A673 (cell line): ENCODE results near the gene UBXN11. TPM values are rescaled to one million over a fixed set of nuclear protein-coding genes. Genes with fewer than 3 reads are reported as not detected.
"Not testable (repeated sequence)": the region's sequence is repeated elsewhere in the genome, so short reads cannot be mapped to it uniquely, and the experiment has no call there.

ENCODE experiments used
- BruUV-seq: library from RNA; stranded (reverse); fragments of 400-500 nt; replicated peaks from 2 replicates; lab custom pipeline; 2021; lab: Mats Ljungman, UMichigan
- CTCF ChIA-PET: fragments of 300-600 bp; sonication (Branson Sonifier 250); formaldehyde crosslinking; loops from one replicate; lab custom pipeline; 2022; ENCODE audit warnings: antibody characterized with exemption; lab: Charles Lee
- POLR2A ChIA-PET: fragments of 300-600 bp; sonication (Branson Sonifier 250); formaldehyde crosslinking; loops from one replicate; lab custom pipeline; 2022; ENCODE audit warnings: antibody characterized with exemption; ENCODE audit not compliant: low non-redundant PET; lab: Charles Lee
- DNase-seq: peaks from one replicate; pipeline ENCODE4 v3.0.0-alpha.2; 2015; ENCODE audit warnings: low spot score
- H3K27ac ChIP-seq: fragments of 200-600 bp; sonication (generic); 2 replicates; pipeline ENCODE4 v1.5.1; 2016; ENCODE audit warnings: mixed run types, low read depth, mild to moderate bottlenecking, mixed read lengths, antibody characterized with exemption, low read length; ENCODE audit not compliant: poor library complexity, severe bottlenecking
- H3K27me3 ChIP-seq: fragments of 200-600 bp; sonication (generic); replicated peaks from 2 replicates; pipeline ENCODE4 v1.6.1; 2017; ENCODE audit warnings: mixed run types, low read depth, mild to moderate bottlenecking, mixed read lengths, antibody characterized with exemption, low read length; ENCODE audit not compliant: insufficient read depth, poor library complexity
- H3K36me3 ChIP-seq: fragments of 200-600 bp; sonication (generic); 2 replicates; pipeline ENCODE4 v1.6.1; 2016; ENCODE audit warnings: mixed run types, mild to moderate bottlenecking, mixed read lengths, antibody characterized with exemption, low read length; ENCODE audit not compliant: insufficient read depth, poor library complexity, severe bottlenecking
- H3K4me1 ChIP-seq: fragments of 200-600 bp; sonication (generic); 2 replicates; pipeline ENCODE4 v1.6.1; 2017; ENCODE audit warnings: mixed run types, mild to moderate bottlenecking, mixed read lengths, antibody characterized with exemption, low read length; ENCODE audit not compliant: insufficient read depth, poor library complexity, severe bottlenecking
- H3K4me3 ChIP-seq: fragments of 200-600 bp; sonication (generic); 2 replicates; pipeline ENCODE4 v1.5.1; 2016; ENCODE audit warnings: low read depth, mixed run types, mild to moderate bottlenecking, mixed read lengths, low read length; ENCODE audit not compliant: poor library complexity, severe bottlenecking
- H3K9me3 ChIP-seq: fragments of 200-600 bp; sonication (generic); 2 replicates; pipeline ENCODE4 v1.6.1; 2016; ENCODE audit warnings: mixed run types, low read depth, mild to moderate bottlenecking, mixed read lengths, antibody characterized with exemption, low read length; ENCODE audit not compliant: poor library complexity, severe bottlenecking
- EZH2 ChIP-seq: fragments of 200-600 bp; sonication (generic); IDR thresholded peaks from 2 replicates; pipeline ENCODE4 v1.6.1; 2017; ENCODE audit warnings: borderline replicate concordance, low read depth, mild to moderate bottlenecking, mixed read lengths, antibody characterized with exemption, low read length; ENCODE audit not compliant: poor library complexity, severe bottlenecking
- intact Hi-C: fragments of 100-400 bp; cut with micrococcal nuclease; formaldehyde crosslinking; loops from one replicate; pipeline ENCODE4 v1.10.0; 2022; ENCODE audit not compliant: unreplicated experiment
- total RNA-seq: library from RNA; stranded (reverse); gene quantifications from 2 replicates; pipeline ENCODE4 v1.2.3, GENCODE V29; 2021
- TF ChIP-seq, protein P1 (sequence below): fragments of 300-800, 200-600 bp; sonication (generic); conservative IDR thresholded peaks from 2 replicates; pipeline ENCODE4 v1.5.1; 2017; ENCODE audit warnings: low read depth, mild to moderate bottlenecking, antibody characterized with exemption, low read length, moderate library complexity, mixed read lengths

UBXN11 gene
- total RNA-seq, 1 experiment from 2014 or later: 22.1 TPM

DNA sequence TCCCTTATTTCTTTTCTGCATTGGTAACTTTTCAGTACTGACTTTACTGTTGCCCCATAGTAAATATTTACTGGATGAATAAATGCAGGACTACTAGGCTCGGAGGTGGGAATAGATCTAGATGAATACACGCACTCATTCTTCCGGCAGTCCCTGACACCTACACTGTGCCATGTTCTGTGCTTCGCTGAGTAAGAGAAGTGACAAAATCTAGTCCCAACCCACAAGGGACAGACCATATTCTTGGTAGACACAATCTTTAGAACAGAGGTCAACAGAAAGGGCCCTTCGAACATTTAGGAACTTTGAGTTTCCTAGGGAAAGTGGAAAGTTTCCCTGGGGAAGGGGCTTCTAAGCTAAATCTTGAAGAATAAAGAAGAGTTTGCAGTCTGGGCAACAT, 8.1 kb upstream of the UBXN11 start:
- intact Hi-C loops: no loop called here
- H3K4me1 ChIP-seq: no peaks in the 10 kb centered on the region
- no TSS peak for BruUV-seq
- CTCF ChIA-PET: no interaction called here
- H3K27me3 ChIP-seq: no peaks in the 10 kb centered on the region
- POLR2A ChIA-PET: no interaction called here
- no peaks in the 10 kb centered on the region for H3K9me3 ChIP-seq
- no peak overlapping the region for H3K27ac ChIP-seq
- H3K36me3 ChIP-seq: no peaks in the 10 kb centered on the region
- TF ChIP-seq, protein P1, sequence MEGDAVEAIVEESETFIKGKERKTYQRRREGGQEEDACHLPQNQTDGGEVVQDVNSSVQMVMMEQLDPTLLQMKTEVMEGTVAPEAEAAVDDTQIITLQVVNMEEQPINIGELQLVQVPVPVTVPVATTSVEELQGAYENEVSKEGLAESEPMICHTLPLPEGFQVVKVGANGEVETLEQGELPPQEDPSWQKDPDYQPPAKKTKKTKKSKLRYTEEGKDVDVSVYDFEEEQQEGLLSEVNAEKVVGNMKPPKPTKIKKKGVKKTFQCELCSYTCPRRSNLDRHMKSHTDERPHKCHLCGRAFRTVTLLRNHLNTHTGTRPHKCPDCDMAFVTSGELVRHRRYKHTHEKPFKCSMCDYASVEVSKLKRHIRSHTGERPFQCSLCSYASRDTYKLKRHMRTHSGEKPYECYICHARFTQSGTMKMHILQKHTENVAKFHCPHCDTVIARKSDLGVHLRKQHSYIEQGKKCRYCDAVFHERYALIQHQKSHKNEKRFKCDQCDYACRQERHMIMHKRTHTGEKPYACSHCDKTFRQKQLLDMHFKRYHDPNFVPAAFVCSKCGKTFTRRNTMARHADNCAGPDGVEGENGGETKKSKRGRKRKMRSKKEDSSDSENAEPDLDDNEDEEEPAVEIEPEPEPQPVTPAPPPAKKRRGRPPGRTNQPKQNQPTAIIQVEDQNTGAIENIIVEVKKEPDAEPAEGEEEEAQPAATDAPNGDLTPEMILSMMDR: no peak
- TF ChIP-seq EZH2: no peak
- DNase-seq: no peak
- no peak overlapping the region for H3K4me3 ChIP-seq

DNA sequence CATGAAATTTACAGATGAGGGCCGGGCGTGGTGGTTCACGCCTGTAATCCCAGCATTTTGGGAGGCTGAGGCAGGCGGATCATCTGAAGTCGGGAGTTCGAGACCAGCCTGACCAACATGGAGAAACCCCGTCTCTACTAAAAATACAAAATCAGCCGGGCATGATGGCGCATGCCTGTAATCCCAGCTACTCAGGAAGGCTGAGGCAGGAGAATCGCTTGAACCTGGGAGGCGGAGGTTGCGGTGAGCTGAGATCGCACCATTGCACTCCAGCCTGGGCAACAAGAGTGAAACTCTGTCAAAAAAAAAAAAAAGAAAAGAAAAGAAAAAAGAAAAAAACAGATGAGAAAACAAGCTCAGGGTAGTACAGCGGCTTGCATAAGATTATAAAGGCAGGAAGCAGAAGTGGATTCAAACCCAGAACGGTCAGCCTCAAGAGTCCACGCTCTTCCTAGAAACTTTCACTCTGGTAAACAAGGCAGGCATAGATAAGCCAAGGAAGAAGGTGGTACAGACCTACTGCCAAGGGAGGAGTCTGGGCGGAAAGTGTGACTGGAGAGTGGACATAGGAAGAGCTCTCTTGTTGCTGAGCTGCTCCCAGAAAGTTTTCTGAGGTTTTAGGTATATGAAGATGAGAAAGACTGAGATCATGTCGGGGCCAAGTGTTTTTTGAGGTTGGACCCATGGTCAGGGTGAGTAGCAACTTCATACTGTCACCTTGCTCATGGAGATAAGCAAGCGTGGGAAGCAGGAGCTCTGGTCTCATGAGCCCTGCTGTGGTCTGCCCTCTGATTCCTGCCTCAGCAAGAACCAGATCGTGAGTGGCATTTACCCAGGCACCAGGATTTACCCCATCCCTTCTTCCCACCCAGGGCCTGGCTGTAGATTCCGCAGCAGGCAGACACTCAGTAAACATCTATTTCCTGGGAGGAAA, 1.8 kb upstream of the UBXN11 start:
- H3K27me3 ChIP-seq, intact Hi-C loops, CTCF ChIA-PET, BruUV-seq, H3K4me1 ChIP-seq, H3K9me3 ChIP-seq, H3K27ac ChIP-seq, H3K4me3 ChIP-seq, DNase-seq, H3K36me3 ChIP-seq, POLR2A ChIA-PET: not testable (repeated sequence)

GRCh38 chr1:26307363-26307781, 936 bp upstream of the UBXN11 start:
- Histone ChIP-seq H3K9me3 (no peaks in the 10 kb centered on the region), H3K36me3 (no peaks in the 10 kb centered on the region), H3K27me3 (no peaks in the 10 kb centered on the region), H3K4me3 (peak overlapping the region; percentile 83), H3K4me1 (peaks cover 4% of the 10 kb centered on the region), H3K27ac (no peak overlapping the region)
- ChIA-PET POLR2A (no interaction called here), CTCF (no interaction called here)
- intact Hi-C loops: no loop called here
- no peak for TF ChIP-seq EZH2
- TF ChIP-seq, protein P1: no peak
- DNase-seq: no peak
- BruUV-seq: no TSS peak
